Liver (tissue), 9 donors: ENCODE results near the gene PALM2AKAP2. TPM values are rescaled to one million over a fixed set of nuclear protein-coding genes. Genes with fewer than 3 reads are reported as not detected.

ENCODE experiments used
- DNase-seq: peaks from one replicate; pipeline ENCODE4 v3.0.0-alpha.2; 2017; ENCODE audit warnings: low spot score
- H3K27ac ChIP-seq, 2 donors: one replicate each; pipeline ENCODE4 v1.7.0; 2013; ENCODE audit warnings: inconsistent platforms in 2 of 2, low read length in 2 of 2, control low read depth in 1 of 2, low read depth in 1 of 2, mild to moderate bottlenecking in 1 of 2
- H3K27me3 ChIP-seq, 4 donors: one replicate each; pipeline versions ENCODE4 v1.6.1 to v1.7.0; 2013; ENCODE audit warnings: low read length in 3 of 4, inconsistent platforms in 1 of 4, mild to moderate bottlenecking in 1 of 4, moderate library complexity in 1 of 4; ENCODE audit not compliant: control insufficient read depth in 4 of 4, insufficient read depth in 4 of 4
- H3K36me3 ChIP-seq, 4 donors: one replicate each; pipeline versions ENCODE4 v1.6.1 to v1.7.0; 2013; ENCODE audit warnings: low read length in 3 of 4, mild to moderate bottlenecking in 3 of 4, low read depth in 1 of 4, moderate library complexity in 1 of 4; ENCODE audit not compliant: control insufficient read depth in 4 of 4, insufficient read depth in 3 of 4
- H3K4me1 ChIP-seq, 4 donors: one replicate each; pipeline versions ENCODE4 v1.6.1 to v1.7.0; 2013; ENCODE audit warnings: low read length in 3 of 4, mild to moderate bottlenecking in 3 of 4, moderate library complexity in 1 of 4; ENCODE audit not compliant: control insufficient read depth in 4 of 4, insufficient read depth in 4 of 4
- H3K4me3 ChIP-seq, 3 donors: one replicate each; pipeline versions ENCODE4 v1.6.1 to v1.7.0; 2013; ENCODE audit warnings: low read length in 3 of 3, control low read depth in 1 of 3, low read depth in 1 of 3, mild to moderate bottlenecking in 1 of 3
- H3K9ac ChIP-seq, 2 donors: one replicate each; pipeline ENCODE4 v1.7.0; 2013; ENCODE audit warnings: low read length in 2 of 2, mild to moderate bottlenecking in 2 of 2, moderate library complexity in 2 of 2, control low read depth in 1 of 2, low read depth in 1 of 2
- H3K9me3 ChIP-seq, 4 donors: one replicate each; pipeline versions ENCODE4 v1.6.1 to v1.7.0; 2013; ENCODE audit warnings: low read length in 3 of 4; ENCODE audit not compliant: control insufficient read depth in 4 of 4
- ATF3 ChIP-seq: IDR thresholded peaks from 2 replicates; pipeline ENCODE4 v1.6.1; 2016; ENCODE audit warnings: antibody characterized with exemption
- CTCF ChIP-seq: fragments of 150-350 bp; IDR thresholded peaks from 2 replicates; pipeline ENCODE4 v1.5.1; 2017; ENCODE audit warnings: improper control_type of control experiment, low read depth, low read length; ENCODE audit not compliant: missing input control
- EGR1 ChIP-seq, 2 donors: IDR thresholded peaks; 2 replicates each; pipeline ENCODE4 v1.6.1; 2016 to 2018; ENCODE audit warnings: antibody characterized with exemption in 2 of 2, low read depth in 2 of 2
- FOXA1 ChIP-seq: IDR thresholded peaks from 2 replicates; pipeline ENCODE4 v1.6.1; 2016; ENCODE audit warnings: antibody characterized with exemption
- FOXA2 ChIP-seq: IDR thresholded peaks from 2 replicates; pipeline ENCODE4 v1.6.1; 2016; ENCODE audit warnings: antibody characterized with exemption
- GABPA ChIP-seq, 2 donors: IDR thresholded peaks in 1 of 2; conservative IDR thresholded peaks in 1 of 2; 2 replicates each; pipeline ENCODE4 v1.6.1; 2016; ENCODE audit warnings: antibody characterized with exemption in 2 of 2, mild to moderate bottlenecking in 1 of 2, moderate library complexity in 1 of 2
- HNF4A ChIP-seq, 2 donors: conservative IDR thresholded peaks; 2 replicates each; pipeline ENCODE4 v1.6.1; 2016; ENCODE audit warnings: antibody characterized with exemption in 2 of 2, mild to moderate bottlenecking in 2 of 2
- HNF4G ChIP-seq: IDR thresholded peaks from 2 replicates; pipeline ENCODE4 v1.6.1; 2016; ENCODE audit warnings: antibody characterized with exemption
- JUND ChIP-seq, 2 donors: IDR thresholded peaks; 2 replicates each; pipeline ENCODE4 v1.6.1; 2016; ENCODE audit warnings: antibody characterized with exemption in 2 of 2
- MAX ChIP-seq: IDR thresholded peaks from 2 replicates; pipeline ENCODE4 v1.6.1; 2016; ENCODE audit warnings: antibody characterized with exemption
- NR2F2 ChIP-seq: IDR thresholded peaks from 2 replicates; pipeline ENCODE4 v1.6.1; 2016; ENCODE audit warnings: antibody characterized with exemption
- RAD21 ChIP-seq, 2 donors: IDR thresholded peaks; 2 replicates each; pipeline ENCODE4 v1.6.1; 2016; ENCODE audit warnings: antibody characterized with exemption in 2 of 2, mild to moderate bottlenecking in 2 of 2
- REST ChIP-seq: IDR thresholded peaks from 2 replicates; pipeline ENCODE4 v1.6.1; 2016; ENCODE audit warnings: antibody characterized with exemption, mild to moderate bottlenecking
- RXRA ChIP-seq, 2 donors: IDR thresholded peaks; 2 replicates each; pipeline ENCODE4 v1.6.1; 2017 to 2018; ENCODE audit warnings: antibody characterized with exemption in 2 of 2, mild to moderate bottlenecking in 1 of 2
- SP1 ChIP-seq: IDR thresholded peaks from 2 replicates; pipeline ENCODE4 v1.6.1; 2018; ENCODE audit warnings: antibody characterized with exemption, mild to moderate bottlenecking
- TAF1 ChIP-seq: conservative IDR thresholded peaks from 2 replicates; pipeline ENCODE4 v1.6.1; 2016; ENCODE audit warnings: antibody characterized with exemption, mild to moderate bottlenecking
- YY1 ChIP-seq: IDR thresholded peaks from 2 replicates; pipeline ENCODE4 v1.6.1; 2016; ENCODE audit warnings: antibody characterized with exemption, mild to moderate bottlenecking
- ZBTB33 ChIP-seq: IDR thresholded peaks from 2 replicates; pipeline ENCODE4 v1.6.1; 2016; ENCODE audit warnings: antibody characterized with exemption
- WGBS: extraction: QIAGEN DNeasy Blood & Tissue Kit; methylation state at CpG from one replicate; pipeline ENCODE4 v1.1.7; 2013; 5-methylcytosine and 5-hydroxymethylcytosine counted together
- polyA plus RNA-seq, 2 donors: library from polyadenylated mRNA; stranded (reverse) in 1 of 2; unstranded in 1 of 2; fragments of 200-250 nt in 1 of 2; fragments of >200 nt in 1 of 2; fragmentation: Nextera tagmentation in 1 of 2; extraction: Ambion mirVana in 1 of 2; gene quantifications; one replicate each; pipeline versions ENCODE4 v1.2.1 to v1.2.3, GENCODE V29; 2013 to 2015
- total RNA-seq, 2 donors: library from RNA; depleted of rRNA; stranded (reverse); fragments of >200 nt; gene quantifications; one replicate each; pipeline ENCODE4 v1.2.3, GENCODE V29; 2014
- donor health status: healthy.
- donor health status: healthy.
- donor health status: healthy.
- donor health status: healthy.
- donor health status: healthy.

PALM2AKAP2 gene
- total and polyA plus RNA-seq, 4 donors: 4.6 to 47.9 (median 6.2) TPM

- DNase-seq: no peak
- H3K36me3 ChIP-seq: no peaks in the 10 kb centered on the region
- peaks cover 0 to 23% (median 4%) of the 10 kb centered on the region in 4 donors for H3K4me1 ChIP-seq
- TF ChIP-seq EGR1 (IDR thresholded peaks at IDR 0.05; ENCODE audit: low read depth in 2 of 2) (peak in 1 of 2 donors; percentile 19), ATF3 (no peak), NR2F2 (no peak), HNF4A (conservative IDR thresholded peaks at IDR 0.05) (peak; percentile 19 to 42), FOXA2 (no peak), JUND (IDR thresholded peaks at IDR 0.05) (no peak), CTCF (no peak), GABPA (IDR thresholded peaks at IDR 0.05 in 1 of 2, conservative IDR thresholded peaks at IDR 0.05 in 1 of 2) (peak in 1 of 2 donors; percentile 51), SP1 (no peak), REST (no peak), YY1 (no peak), ZBTB33 (no peak), TAF1 (no peak), FOXA1 (no peak), HNF4G (no peak), MAX (peak; percentile 34), RXRA (IDR thresholded peaks at IDR 0.05) (peak in 1 of 2 donors; percentile 54), RAD21 (IDR thresholded peaks at IDR 0.05) (peak in 1 of 2 donors; percentile 17)
- 41% methylated on average over 2 of the region's 2 CpGs for WGBS
- no peak overlapping the region for H3K9ac ChIP-seq
- no peaks in the 10 kb centered on the region for H3K27me3 ChIP-seq
- H3K4me3 ChIP-seq: no peak overlapping the region
- peak overlapping the region in 1 of 2 donors; percentile 5 for H3K27ac ChIP-seq
- H3K9me3 ChIP-seq: no peaks in the 10 kb centered on the region
Measured at GRCh38 chr9:109733690-109734089, 46.3 kb upstream of the PALM2AKAP2 start.
